GM23248 (cell line): ENCODE measurements around the gene SSR2.

ENCODE experiments used
- EZH2 ChIP-seq: fragments of 200-600 bp; sonication (generic); IDR thresholded peaks from 2 replicates; pipeline ENCODE4 v1.6.1; 2018; ENCODE audit warnings: antibody characterized with exemption, mild to moderate bottlenecking; ENCODE audit not compliant: insufficient read depth, poor library complexity, severe bottlenecking
- EZH2phosphoT487 ChIP-seq: fragments of 200-600 bp; sonication (generic); IDR thresholded peaks from 2 replicates; pipeline ENCODE4 v1.6.1; 2018; ENCODE audit warnings: antibody characterized with exemption, moderate library complexity, mild to moderate bottlenecking, low read depth; ENCODE audit not compliant: insufficient read depth

GRCh38 chr1:155975375-155976061 lies 45.2 kb downstream of the SSR2 start:
- no peak for TF ChIP-seq EZH2
- TF ChIP-seq EZH2phosphoT487: no peak
